KOPT-K1 (cell line): Measurements from ENCODE around the gene LIG1.
"Not testable (repeated sequence)": the region's sequence is repeated elsewhere in the genome, so short reads cannot be mapped to it uniquely, and the experiment has no call there.

Experiments
- H3K27ac ChIP-seq: fragments of 200-600 bp; sonication (generic); 2 replicates; pipeline ENCODE4 v1.5.1; 2016; ENCODE audit warnings: antibody characterized with exemption, mild to moderate bottlenecking, low read depth, low read length; ENCODE audit not compliant: poor library complexity, severe bottlenecking
- H3K36me3 ChIP-seq: fragments of 200-600 bp; sonication (generic); 2 replicates; pipeline ENCODE4 v1.5.1; 2017; ENCODE audit warnings: antibody characterized with exemption, mild to moderate bottlenecking, low read length, moderate library complexity; ENCODE audit not compliant: insufficient read depth
- H3K9me3 ChIP-seq: fragments of 200-600 bp; sonication (generic); 2 replicates; pipeline ENCODE4 v1.5.1; 2017; ENCODE audit warnings: antibody characterized with exemption, low read length, mild to moderate bottlenecking; ENCODE audit not compliant: insufficient read depth, poor library complexity, severe bottlenecking

LIG1 gene

GRCh38 chr19:48088991-48089390 lies 81.2 kb downstream of the LIG1 start:
- not testable (repeated sequence) for H3K27ac ChIP-seq, H3K36me3 ChIP-seq
- H3K9me3 ChIP-seq: peaks cover 11% of the 10 kb centered on the region

- Histone ChIP-seq H3K9me3 (no peaks in the 10 kb centered on the region), H3K27ac (no peak overlapping the region), H3K36me3 (no peaks in the 10 kb centered on the region)
Observed at GRCh38 chr19:48085904-48086864, 84.0 kb downstream of the LIG1 start.

GRCh38 chr19:48085076-48085475 lies 85.1 kb downstream of the LIG1 start:
- no peaks in the 10 kb centered on the region for H3K9me3 ChIP-seq
- H3K36me3 ChIP-seq: no peaks in the 10 kb centered on the region
- H3K27ac ChIP-seq: no peak overlapping the region

GRCh38 chr19:48081106-48081505 lies 89.0 kb downstream of the LIG1 start:
- H3K9me3 ChIP-seq: no peaks in the 10 kb centered on the region
- H3K36me3 ChIP-seq: no peaks in the 10 kb centered on the region
- no peak overlapping the region for H3K27ac ChIP-seq

- H3K27ac ChIP-seq, H3K36me3 ChIP-seq, H3K9me3 ChIP-seq: not testable (repeated sequence)
Observed at GRCh38 chr19:48070177-48070769, 99.9 kb downstream of the LIG1 start.

- no peaks in the 10 kb centered on the region for H3K36me3 ChIP-seq
- no peak overlapping the region for H3K27ac ChIP-seq
- H3K9me3 ChIP-seq: no peaks in the 10 kb centered on the region
Observed at GRCh38 chr19:48069435-48069834, 100.7 kb downstream of the LIG1 start.
